HG03060 (cell line): Measurements from ENCODE around the gene MAB21L2.

Source experiments
- ATAC-seq: cut with Tn5 transposase; IDR thresholded peaks from one replicate; pipeline ENCODE4 v1.9.1; 2021; ENCODE audit warnings: low read depth, moderate number of reproducible peaks; ENCODE audit not compliant: unreplicated experiment

The MAB21L2 gene

GRCh38 chr4:150573534-150573933 lies 8.4 kb upstream of the MAB21L2 start:
- ATAC-seq: no peak

- no peak for ATAC-seq
Measured at GRCh38 chr4:150574678-150575077, 7.3 kb upstream of the MAB21L2 start.

DNA sequence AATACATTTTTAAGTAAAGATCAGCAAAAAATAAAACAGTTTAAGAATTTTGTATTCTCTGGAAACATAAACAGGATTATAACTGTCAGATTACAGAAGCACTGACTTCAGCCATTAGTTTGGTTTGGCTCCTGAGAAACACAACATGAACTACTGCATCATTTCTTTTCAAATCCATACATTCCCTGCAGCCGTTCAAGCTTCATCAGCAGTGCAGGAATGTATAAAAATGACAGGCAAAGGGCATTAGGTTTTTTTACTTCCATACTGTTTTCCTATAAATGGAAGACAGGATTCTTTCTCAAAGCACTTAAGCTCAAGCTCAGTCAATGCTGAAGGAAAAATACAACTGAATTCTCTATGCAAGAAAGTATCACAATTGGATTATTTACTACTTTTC lies 4.2 kb upstream of the MAB21L2 start:
- ATAC-seq: no peak

- no peak for ATAC-seq
Measured at GRCh38 chr4:150578745-150579501, 3.0 kb upstream of the MAB21L2 start.

GRCh38 chr4:150579551-150580234 lies 2.3 kb upstream of the MAB21L2 start:
- no peak for ATAC-seq

GRCh38 chr4:150580306-150580705 lies 1.6 kb upstream of the MAB21L2 start:
- ATAC-seq: no peak

DNA sequence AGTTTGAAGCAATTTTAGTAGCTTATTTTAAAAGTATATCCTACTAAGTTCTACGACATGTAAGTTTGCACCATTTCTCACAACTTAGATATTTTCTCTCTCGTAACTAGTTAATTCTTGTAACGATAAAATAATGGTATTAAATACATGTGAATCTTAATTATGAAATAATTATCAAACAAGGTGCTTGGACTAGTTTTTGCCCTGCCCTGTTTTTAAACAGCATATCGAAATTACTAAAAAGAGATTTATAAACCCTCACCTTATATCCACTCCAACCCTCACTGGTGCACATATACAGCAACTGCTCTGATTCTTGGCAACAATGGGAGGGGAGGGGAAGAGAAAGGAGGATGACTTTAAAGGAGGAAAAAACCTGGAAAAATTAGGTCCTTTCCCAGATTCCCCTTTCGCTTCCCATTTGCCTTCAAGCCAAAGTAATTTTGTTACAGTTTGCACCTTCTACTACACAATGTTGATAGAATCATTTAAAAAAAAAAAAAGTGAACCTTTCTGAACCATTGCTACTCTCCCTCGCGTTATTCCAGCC lies 820 bp upstream of the MAB21L2 start:
- no peak for ATAC-seq

DNA sequence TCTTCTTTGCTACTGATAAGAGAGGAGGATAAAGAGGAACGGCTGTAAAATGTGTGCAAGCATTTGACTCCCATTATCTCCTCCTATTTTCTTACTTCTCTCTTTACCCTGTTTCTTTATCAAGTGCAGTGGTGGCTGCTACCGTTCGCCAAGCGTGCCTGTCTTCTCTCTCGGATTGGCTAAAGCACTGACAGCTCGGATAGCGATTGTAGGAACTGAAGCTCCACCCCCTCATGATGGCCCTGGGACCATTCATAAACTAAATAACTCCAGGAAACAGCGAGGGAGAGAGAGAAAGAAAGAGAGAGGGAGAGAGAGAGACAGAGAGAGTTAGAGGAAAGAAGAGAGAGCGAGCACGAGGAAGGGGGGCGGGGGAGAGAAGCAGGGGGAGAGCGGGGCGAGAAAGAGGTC lies 305 bp upstream of the MAB21L2 start:
- ATAC-seq: no peak

DNA sequence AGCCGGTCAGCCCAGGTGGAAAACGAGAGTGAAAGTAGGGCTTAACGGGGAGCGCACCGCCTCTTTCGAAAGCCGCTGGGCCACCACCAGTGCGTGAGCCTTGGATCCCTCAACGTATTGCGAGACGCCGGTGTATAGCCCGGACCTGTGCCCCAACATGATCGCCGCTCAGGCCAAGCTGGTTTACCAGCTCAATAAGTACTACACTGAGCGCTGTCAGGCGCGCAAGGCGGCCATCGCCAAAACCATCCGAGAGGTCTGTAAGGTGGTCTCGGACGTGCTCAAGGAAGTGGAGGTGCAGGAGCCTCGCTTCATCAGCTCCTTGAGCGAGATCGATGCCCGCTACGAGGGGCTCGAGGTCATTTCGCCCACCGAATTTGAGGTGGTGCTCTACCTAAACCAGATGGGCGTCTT lies 929 bp downstream of the MAB21L2 start:
- no peak for ATAC-seq

DNA sequence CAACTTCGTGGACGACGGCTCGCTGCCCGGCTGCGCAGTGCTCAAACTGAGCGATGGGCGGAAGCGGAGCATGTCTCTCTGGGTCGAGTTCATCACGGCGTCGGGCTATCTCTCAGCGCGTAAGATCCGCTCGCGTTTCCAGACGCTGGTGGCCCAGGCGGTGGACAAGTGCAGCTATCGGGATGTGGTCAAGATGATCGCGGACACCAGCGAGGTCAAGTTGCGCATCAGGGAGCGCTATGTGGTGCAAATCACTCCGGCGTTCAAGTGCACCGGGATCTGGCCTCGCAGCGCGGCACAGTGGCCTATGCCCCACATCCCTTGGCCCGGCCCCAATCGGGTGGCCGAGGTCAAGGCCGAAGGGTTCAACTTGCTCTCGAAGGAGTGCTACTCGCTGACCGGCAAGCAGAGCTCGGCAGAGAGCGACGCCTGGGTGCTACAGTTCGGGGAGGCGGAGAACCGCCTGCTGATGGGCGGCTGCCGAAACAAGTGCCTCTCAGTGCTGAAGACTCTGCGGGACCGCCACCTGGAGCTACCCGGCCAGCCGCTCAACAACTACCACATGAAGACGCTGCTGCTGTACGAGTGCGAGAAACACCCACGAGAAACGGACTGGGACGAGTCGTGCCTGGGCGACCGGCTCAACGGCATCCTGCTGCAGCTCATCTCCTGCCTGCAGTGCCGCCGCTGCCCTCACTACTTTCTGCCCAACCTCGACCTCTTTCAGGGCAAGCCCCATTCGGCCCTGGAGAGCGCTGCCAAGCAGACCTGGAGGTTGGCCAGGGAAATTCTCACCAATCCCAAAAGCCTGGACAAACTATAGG lies 1.5 kb downstream of the MAB21L2 start:
- no peak for ATAC-seq

DNA sequence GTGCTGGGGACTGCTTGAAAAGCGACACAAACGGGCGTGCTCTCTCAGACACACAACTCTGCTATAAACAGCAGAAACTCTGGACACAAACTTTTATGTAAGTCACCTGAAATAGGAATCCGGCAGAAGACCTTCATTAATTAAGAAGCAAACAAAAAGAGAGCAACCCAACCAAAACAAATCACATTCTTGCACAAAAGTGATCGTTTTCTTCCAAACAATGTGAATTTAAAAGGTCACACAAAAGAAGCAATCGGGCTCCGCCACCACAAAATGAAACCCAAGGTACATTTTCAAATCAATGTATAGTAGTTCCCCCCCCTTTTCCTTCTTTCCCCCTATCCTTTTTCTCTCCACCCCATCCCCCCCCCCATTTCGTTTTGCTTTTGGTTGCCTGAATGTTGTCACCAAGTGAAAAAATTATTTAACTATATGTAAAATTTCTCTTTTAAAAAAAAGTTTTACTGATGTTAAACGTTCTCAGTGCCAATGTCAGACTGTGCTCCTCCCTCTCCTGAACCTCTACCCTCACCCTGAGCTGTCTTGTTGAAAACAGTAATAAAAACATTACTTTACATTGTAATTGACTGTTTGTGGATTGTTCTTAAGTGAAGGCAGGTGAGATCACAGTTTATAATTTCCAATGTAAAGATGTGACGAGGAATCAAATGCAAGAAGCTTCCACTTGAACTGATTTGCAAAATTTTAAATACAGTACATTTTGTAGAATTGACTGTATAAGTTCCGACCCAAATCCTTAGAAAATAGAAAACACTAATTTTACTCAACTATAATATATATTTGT lies 2.4 kb downstream of the MAB21L2 start:
- no peak for ATAC-seq

- no peak for ATAC-seq
Measured at GRCh38 chr4:150585611-150586010, 3.7 kb downstream of the MAB21L2 start.

DNA sequence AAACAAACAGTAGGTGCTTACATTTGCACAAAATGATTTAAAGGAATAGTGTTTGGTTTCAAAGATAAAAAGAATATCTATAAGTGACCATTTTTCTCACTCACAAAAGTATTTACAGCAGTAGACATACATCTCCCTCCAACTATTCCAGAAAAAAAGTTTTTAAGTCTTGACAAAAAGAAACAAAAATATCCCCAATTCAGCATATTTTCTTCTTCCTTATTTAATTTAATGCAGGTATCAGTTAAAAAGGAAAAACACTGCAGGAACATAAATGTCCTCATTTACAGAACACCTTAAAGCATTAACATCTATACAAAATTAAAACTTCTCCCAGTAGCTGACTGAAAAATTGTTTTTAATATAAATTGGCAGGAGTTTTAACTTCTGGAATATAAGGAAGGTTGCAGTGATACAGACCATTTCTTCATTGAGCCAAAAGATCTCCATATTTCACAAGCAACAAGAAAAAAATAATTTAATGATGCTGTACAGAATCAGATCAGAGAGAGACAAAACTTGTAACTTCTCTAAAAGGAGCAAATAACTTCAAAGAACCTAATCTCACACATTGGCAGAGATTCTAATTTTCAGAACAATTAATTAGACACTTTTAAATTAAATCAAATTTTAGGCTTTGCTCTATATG lies 4.3 kb downstream of the MAB21L2 start:
- ATAC-seq: no peak

DNA sequence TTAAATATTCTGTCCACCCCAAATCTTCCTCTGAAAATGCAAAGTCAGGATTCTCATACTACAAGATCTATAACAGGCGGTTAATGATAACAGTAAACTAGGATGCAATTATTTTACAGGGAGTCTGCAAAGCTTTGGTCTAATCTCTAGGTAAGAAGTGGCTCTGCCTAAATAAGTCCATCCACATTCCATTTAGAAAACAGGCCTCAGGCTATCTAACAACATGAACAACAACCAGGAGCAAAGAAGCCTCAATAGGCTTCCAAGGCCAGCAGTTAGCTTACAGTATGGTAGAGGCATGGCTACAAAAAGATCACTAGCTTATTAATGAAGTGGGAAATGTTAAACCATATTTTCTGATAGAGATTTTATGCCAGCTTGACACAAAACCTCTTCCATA lies 6.4 kb downstream of the MAB21L2 start:
- no peak for ATAC-seq

DNA sequence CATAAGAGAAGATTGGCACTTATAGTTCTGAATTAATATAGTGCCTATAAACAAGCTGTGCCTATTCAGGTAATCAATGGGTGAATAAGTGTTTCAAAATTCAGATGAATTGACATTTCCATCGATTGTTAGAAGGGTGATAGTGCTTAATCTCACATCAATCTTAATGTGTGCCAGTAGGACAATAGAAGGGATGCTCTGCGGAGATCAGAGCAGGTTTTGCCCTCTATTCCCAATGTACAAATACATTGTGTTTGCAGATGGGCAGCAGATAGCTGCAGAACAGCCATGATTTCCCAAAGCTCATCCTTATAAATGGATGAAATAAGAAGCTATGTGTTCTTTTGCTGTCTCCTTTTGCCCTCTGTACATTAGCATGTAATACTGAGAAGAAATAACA lies 7.2 kb downstream of the MAB21L2 start:
- no peak for ATAC-seq

- ATAC-seq: no peak
Measured at GRCh38 chr4:150590631-150591030, 8.7 kb downstream of the MAB21L2 start.

DNA sequence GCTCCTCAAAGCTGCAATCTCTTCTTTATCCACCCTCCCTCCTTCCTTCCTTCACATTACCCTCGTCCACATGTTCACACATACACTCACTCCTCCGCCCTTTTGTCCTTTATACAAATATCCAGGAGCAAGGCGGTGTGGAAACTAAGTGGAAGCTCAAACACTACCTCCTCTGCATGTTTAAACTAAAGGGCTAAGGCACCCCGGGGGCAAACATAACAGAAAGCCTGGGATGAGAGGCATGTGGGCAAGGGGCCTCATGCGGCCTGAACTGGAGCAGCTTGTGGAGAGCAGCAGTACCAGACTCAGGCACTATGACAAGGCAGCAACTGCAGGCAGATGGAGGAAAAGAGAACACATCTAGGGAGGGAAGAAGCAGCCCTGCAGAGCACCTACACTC lies 9.5 kb downstream of the MAB21L2 start:
- no peak for ATAC-seq

GRCh38 chr4:150591904-150592303 lies 10.0 kb downstream of the MAB21L2 start:
- ATAC-seq: no peak

- no peak for ATAC-seq
Measured at GRCh38 chr4:150593996-150594395, 12.0 kb downstream of the MAB21L2 start.

- no peak for ATAC-seq
Measured at GRCh38 chr4:150598909-150599308, 17.0 kb downstream of the MAB21L2 start.
